Muscle layer of colon (tissue), 2 donors: ENCODE results near the gene COX19.

Experiments used
- H3K27ac ChIP-seq: one replicate; pipeline ENCODE4 v1.7.0; 2013; ENCODE audit warnings: low read depth, mild to moderate bottlenecking, low read length, moderate library complexity
- H3K27me3 ChIP-seq, 2 donors: one replicate each; pipeline ENCODE4 v1.7.0; 2013; ENCODE audit warnings: low read length in 2 of 2, mild to moderate bottlenecking in 2 of 2; ENCODE audit not compliant: insufficient read depth in 2 of 2, control insufficient read depth in 1 of 2
- H3K36me3 ChIP-seq: one replicate; pipeline ENCODE4 v1.7.0; 2013; ENCODE audit warnings: mild to moderate bottlenecking, low read length; ENCODE audit not compliant: insufficient read depth
- H3K4me1 ChIP-seq: one replicate; pipeline ENCODE4 v1.7.0; 2013; ENCODE audit warnings: mild to moderate bottlenecking, low read length; ENCODE audit not compliant: insufficient read depth
- H3K4me3 ChIP-seq, 2 donors: one replicate each; pipeline ENCODE4 v1.7.0; 2013; ENCODE audit warnings: low read length in 2 of 2, low read depth in 1 of 2, mild to moderate bottlenecking in 1 of 2, moderate library complexity in 1 of 2
- H3K9ac ChIP-seq: one replicate; pipeline ENCODE4 v1.7.0; 2013; ENCODE audit warnings: low read length
- H3K9me3 ChIP-seq: one replicate; pipeline ENCODE4 v1.7.0; 2013; ENCODE audit warnings: mild to moderate bottlenecking, low read length
- donor health status: abdominal sarcoma.
- donor health status: Adenocarcinoma of cecum.

The COX19 gene

GRCh38 chr7:979151-979550 is 3.8 kb upstream of the COX19 start:
- Histone ChIP-seq H3K27me3 (peaks cover 0 to 22% of the 10 kb centered on the region in 2 donors), H3K4me3 (no peak overlapping the region), H3K36me3 (no peaks in the 10 kb centered on the region), H3K9ac (no peak overlapping the region), H3K27ac (no peak overlapping the region), H3K4me1 (peaks cover 4% of the 10 kb centered on the region), H3K9me3 (no peaks in the 10 kb centered on the region)

GRCh38 chr7:978416-979091 is 3.2 kb upstream of the COX19 start:
- Histone ChIP-seq H3K4me1 (peaks cover 4% of the 10 kb centered on the region), H3K4me3 (no peak overlapping the region), H3K9me3 (no peaks in the 10 kb centered on the region), H3K9ac (no peak overlapping the region), H3K27ac (no peak overlapping the region), H3K36me3 (no peaks in the 10 kb centered on the region), H3K27me3 (peaks cover 0 to 16% of the 10 kb centered on the region in 2 donors)

DNA sequence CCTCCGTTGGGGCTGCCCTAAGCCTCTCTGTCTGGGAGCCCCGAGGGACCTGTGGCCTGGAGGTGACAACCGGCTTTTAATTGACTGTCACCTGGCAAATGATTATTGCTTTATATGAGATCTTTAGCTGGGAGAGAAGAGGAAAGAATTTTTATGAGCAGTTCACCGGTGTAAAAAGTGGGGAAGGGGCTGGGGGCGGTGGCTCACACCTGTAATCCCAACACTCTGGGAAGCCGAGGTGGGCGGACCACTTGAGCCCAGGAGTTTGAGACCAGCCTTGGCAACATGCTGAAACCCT is 2.6 kb upstream of the COX19 start:
- Histone ChIP-seq H3K9ac (no peak overlapping the region), H3K27ac (no peak overlapping the region), H3K36me3 (peaks cover 5% of the 10 kb centered on the region), H3K9me3 (no peaks in the 10 kb centered on the region), H3K4me1 (peaks cover 10% of the 10 kb centered on the region), H3K27me3 (peaks cover 0 to 10% of the 10 kb centered on the region in 2 donors), H3K4me3 (no peak overlapping the region)

DNA sequence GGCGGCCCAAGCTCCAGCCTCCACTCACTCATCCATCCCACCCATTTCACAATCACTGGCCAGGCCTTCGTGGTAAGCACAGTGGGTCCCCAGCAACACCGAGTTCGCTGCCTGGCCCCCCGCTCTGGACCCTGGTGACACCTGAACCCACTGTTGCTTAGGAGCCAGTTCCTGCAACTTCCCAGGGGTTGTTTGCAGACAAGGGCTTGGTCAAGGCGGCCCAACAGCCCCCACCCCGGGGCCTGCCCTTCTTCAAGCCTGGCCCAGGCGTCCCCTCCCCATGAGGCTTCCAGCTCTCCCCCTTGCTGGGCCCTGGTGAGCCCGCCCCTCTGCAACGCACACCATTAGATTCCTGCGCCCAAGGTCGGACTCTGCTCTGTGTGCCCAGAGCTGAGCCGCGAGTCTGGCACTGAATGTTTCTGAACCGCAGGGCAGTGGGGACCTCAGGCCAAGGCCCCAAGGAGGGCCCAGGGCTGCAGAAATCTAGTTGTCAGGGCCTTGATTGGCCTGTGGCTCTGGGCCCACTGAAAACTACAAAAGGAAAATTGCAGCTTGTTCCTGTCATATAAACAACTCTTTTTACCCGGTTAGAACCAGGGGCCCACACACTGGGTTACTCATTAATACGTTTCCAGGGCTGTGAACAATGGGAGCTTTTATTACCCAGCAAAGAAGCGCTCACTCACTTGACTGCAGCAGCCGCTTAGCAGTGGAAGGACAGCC is 2.1 kb upstream of the COX19 start:
- H3K4me1 ChIP-seq: peaks cover 11% of the 10 kb centered on the region
- H3K27ac ChIP-seq: no peak overlapping the region
- H3K4me3 ChIP-seq: no peak overlapping the region

DNA sequence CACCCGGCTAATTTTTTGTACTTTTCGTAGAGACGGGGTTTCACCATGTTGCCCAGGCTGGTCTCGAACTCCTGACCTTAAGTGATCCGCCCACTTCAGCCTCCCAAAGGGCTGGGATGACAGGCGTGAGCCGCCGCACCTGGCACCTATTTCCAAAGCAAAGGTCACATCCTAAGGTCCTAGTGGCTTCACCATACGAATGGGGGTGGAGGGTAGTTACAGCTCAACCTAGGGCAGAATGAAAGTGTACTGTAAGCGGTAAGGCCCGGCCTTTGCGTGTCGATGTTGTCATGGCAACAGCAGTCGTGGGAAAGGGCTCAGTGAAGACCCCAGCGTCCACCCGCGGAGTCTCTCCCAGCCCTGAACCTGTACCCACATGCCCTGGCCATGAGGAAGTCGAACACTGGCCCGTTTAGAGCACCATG is 1.6 kb upstream of the COX19 start:
- H3K4me1 ChIP-seq: peaks cover 11% of the 10 kb centered on the region
- H3K36me3 ChIP-seq: peaks cover 15% of the 10 kb centered on the region
- no peaks in the 10 kb centered on the region for H3K9me3 ChIP-seq
- H3K27me3 ChIP-seq: no peaks in the 10 kb centered on the region
- no peak overlapping the region for H3K9ac ChIP-seq
- H3K4me3 ChIP-seq: no peak overlapping the region
- H3K27ac ChIP-seq: no peak overlapping the region

More for the DNA sequence above, 2.1 kb upstream of the COX19 start:
- Histone ChIP-seq H3K27me3 (peaks cover 0 to 5% of the 10 kb centered on the region in 2 donors), H3K9ac (no peak overlapping the region), H3K9me3 (no peaks in the 10 kb centered on the region), H3K36me3 (peaks cover 10% of the 10 kb centered on the region)

- Histone ChIP-seq H3K9ac (no peak overlapping the region), H3K27me3 (no peaks in the 10 kb centered on the region), H3K27ac (no peak overlapping the region), H3K4me3 (peak overlapping the region; percentile 77 to 100), H3K36me3 (peaks cover 20% of the 10 kb centered on the region), H3K4me1 (peaks cover 12% of the 10 kb centered on the region), H3K9me3 (no peaks in the 10 kb centered on the region)
These were observed 539 bp upstream of the COX19 start for GRCh38 chr7:975702-976473.

GRCh38 chr7:974172-974571 is 1.2 kb downstream of the COX19 start:
- H3K4me3 ChIP-seq: peak overlapping the region in 1 of 2 donors; percentile 77
- peak overlapping the region; percentile 49 for H3K9ac ChIP-seq
- no peaks in the 10 kb centered on the region for H3K27me3 ChIP-seq
- H3K36me3 ChIP-seq: peaks cover 30% of the 10 kb centered on the region
- H3K27ac ChIP-seq: no peak overlapping the region
- H3K4me1 ChIP-seq: peaks cover 14% of the 10 kb centered on the region
- no peaks in the 10 kb centered on the region for H3K9me3 ChIP-seq

GRCh38 chr7:973312-973711 is 2.0 kb downstream of the COX19 start:
- no peaks in the 10 kb centered on the region for H3K27me3 ChIP-seq
- no peaks in the 10 kb centered on the region for H3K9me3 ChIP-seq
- H3K4me3 ChIP-seq: no peak overlapping the region
- peaks cover 34% of the 10 kb centered on the region for H3K36me3 ChIP-seq
- peaks cover 14% of the 10 kb centered on the region for H3K4me1 ChIP-seq
- no peak overlapping the region for H3K9ac ChIP-seq
- no peak overlapping the region for H3K27ac ChIP-seq

GRCh38 chr7:972676-973309 is 2.6 kb downstream of the COX19 start:
- H3K4me1 ChIP-seq: peaks cover 14% of the 10 kb centered on the region
- peaks cover 40% of the 10 kb centered on the region for H3K36me3 ChIP-seq
- H3K9ac ChIP-seq: no peak overlapping the region
- H3K27ac ChIP-seq: no peak overlapping the region
- H3K9me3 ChIP-seq: no peaks in the 10 kb centered on the region
- H3K27me3 ChIP-seq: no peaks in the 10 kb centered on the region
- H3K4me3 ChIP-seq: no peak overlapping the region

- H3K9me3 ChIP-seq: no peaks in the 10 kb centered on the region
- H3K4me3 ChIP-seq: no peak overlapping the region
- peaks cover 14% of the 10 kb centered on the region for H3K4me1 ChIP-seq
- H3K27me3 ChIP-seq: no peaks in the 10 kb centered on the region
- H3K36me3 ChIP-seq: peaks cover 46% of the 10 kb centered on the region
- H3K27ac ChIP-seq: no peak overlapping the region
- no peak overlapping the region for H3K9ac ChIP-seq
These were observed 3.2 kb downstream of the COX19 start for GRCh38 chr7:972110-972509.

GRCh38 chr7:970744-971143 is 4.6 kb downstream of the COX19 start:
- Histone ChIP-seq H3K36me3 (peaks cover 51% of the 10 kb centered on the region), H3K27ac (no peak overlapping the region)

More at GRCh38 chr7:970744-971143, 4.6 kb downstream of the COX19 start:
- no peak overlapping the region for H3K4me3 ChIP-seq
- no peaks in the 10 kb centered on the region for H3K9me3 ChIP-seq
- H3K4me1 ChIP-seq: peaks cover 13% of the 10 kb centered on the region
- H3K27me3 ChIP-seq: no peaks in the 10 kb centered on the region
- H3K9ac ChIP-seq: no peak overlapping the region
